ENCODE measurements around the gene ATP6V1G1.
A peak's percentile ranks its signal among the peaks of the same experiment; 100 is the strongest.
"Not testable (repeated sequence)": the region's sequence is repeated elsewhere in the genome, so short reads cannot be mapped to it uniquely, and the experiment has no call there.

The ATP6V1G1 gene, protein sequence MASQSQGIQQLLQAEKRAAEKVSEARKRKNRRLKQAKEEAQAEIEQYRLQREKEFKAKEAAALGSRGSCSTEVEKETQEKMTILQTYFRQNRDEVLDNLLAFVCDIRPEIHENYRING

DNA sequence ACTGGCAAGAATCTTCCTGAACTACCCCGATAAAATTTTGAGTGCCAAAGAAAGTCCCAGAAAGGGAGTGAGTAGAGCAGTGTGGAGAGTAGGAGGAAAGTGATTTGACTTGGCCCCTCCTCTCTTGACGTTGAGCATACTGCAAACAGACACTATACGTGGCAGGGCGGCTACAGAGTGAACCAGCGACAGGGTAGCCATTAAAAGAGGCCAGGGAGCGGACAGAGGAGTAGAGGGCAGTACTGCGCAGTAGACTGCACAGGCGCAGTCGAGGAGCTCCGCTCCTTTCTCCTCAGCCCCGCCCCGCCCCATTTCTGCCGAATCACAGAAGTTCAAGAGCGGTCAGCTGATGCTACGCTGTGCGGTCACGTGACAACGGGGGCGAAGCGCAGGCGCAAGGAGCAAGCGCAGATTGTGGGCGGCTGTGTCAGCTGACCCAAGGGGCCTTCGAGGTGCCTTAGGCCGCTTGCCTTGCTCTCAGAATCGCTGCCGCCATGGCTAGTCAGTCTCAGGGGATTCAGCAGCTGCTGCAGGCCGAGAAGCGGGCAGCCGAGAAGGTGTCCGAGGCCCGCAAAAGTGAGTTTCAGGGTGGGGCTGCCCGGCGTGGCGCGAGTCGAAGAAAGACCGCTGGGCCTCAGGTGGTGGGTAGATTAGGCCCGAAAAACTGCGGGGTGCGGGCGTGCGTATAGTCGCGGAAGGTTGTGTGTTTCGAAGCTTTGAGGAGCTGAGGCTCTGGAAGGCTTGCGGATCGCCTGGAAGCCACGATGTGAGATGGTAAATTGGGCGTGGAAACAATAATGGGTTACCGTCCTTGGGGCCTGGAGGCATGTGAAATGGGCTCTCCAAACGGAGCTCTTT is at the start of gene ATP6V1G1:
Gene ATP6V1G1, plus strand, starts transcription at position 425 of the 858 bp plus-strand sequence. Its CDS starts 70 bp downstream, at position 495.
- peak; percentile 86 for DNase-seq

DNA sequence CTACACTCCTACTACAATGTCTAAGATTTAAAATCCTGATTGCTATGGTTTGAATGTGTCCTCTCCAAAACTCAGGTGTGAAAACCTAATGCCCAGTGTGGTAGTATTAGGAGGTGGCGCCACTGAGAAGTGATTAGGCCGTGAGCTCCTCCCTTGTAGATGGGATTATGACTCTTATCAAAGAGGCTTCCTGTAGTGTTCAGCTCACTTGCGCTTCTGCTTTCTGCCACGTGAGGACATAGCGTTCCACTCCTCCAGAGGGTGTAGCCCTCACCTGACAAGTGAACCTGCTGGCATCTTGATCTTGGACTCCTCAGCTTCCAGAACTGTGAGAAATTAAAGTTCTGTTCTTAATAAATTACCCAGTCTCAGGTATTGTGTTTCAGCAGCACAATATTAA is 49.3 kb upstream of the ATP6V1G1 start:
- no peak for DNase-seq

DNA sequence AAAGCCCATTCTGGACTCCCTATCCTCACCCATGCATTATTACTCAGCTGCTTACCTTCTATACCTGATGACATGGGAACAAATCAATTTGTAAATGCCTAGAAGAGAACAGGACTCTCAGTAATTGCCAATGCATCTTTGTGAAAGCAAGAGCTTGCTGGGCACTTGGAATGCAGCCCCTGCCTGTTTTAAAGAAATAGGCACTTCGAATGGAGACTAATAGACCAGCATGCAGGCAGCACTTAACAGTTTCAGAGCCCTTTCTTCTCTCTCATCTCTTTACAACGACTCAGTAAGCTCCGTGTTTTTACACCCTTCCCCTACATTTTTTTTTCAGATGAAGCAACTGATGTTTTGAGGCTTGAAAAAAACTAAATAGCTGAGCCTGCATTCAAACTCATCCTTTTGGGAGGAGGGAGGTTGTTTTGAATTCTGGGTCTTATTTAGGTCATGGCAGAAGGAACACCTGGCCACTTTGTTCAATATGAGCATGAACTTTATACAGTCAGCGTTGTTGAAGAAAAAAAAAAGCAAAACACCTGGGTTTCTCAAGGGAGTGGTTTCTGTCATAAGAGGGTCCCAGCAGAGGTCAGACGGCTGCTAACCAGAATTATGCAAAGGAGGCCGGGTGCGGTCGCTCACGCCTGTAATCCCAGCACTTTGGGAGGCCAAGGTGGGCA is 47.7 kb upstream of the ATP6V1G1 start:
- no peak for DNase-seq

DNA sequence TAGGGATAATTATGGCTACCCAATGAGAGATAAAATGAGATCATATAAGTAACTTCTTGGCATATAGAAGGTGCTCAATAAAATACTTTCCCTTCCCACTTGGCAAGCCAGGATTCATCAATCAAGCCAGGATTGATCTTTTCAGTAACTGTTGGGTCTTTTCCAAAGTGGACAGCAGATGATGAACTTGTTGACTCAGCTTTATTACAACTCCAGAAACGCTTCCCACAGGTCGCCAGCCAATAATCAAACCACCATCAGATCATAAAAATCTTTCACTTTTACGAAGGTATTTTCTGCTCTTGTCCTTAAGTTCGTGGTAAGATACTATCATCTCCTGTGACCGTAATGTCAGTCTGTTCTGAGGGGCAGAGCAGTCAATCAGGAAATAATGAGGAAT is 42.5 kb upstream of the ATP6V1G1 start:
- DNase-seq, result no peak

DNA sequence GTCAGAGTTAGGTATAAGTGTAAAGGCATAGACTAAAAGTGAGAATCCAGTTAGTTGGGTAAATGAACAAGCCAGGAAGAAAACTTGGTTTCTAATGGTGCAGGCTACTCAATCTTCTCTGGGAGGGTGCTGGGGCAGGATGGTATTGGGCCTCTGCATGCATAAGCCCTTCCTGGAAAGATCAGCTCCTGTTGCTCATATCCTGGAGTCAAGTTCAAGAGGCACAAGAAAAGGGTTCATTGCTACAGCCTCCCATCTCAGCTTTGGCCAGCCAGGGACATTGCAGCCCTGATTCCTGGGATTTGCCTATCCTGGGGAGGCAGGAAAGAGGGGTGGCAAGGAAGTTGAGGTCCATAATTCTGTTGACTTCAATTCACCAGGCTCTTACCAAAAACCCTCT is 40.7 kb upstream of the ATP6V1G1 start:
- DNase-seq, result no peak

DNA sequence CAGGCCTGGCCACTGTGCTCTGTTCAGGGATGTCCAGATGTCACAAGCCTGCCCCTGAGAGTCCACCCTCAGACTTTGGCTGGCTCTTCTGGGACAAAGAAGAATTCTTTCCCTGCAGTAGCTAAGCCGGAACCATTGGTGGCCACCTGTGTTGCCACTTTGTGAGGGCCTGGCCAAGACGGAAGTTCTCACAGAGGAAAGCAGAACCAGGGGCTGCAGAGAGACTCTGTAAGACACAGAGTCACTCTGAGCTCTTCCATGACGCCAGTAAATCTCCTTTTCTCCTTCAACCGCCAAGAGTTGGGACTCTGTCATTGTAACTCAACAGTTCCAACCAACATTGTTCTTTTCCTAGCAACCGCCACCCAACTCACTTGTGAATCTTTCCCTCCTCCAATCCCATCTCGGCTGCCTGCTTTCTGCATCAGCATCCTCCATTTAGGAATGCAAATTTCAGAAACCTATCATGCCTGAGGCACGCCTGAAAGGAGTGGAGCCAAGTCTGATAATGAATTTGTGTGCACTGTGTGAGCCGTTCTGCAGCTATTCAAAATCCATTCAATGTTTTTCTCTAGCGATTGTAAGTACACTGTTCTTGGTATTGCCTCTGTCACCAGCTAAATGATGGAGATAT is 37.8 kb upstream of the ATP6V1G1 start:
- DNase-seq, result no peak

DNA sequence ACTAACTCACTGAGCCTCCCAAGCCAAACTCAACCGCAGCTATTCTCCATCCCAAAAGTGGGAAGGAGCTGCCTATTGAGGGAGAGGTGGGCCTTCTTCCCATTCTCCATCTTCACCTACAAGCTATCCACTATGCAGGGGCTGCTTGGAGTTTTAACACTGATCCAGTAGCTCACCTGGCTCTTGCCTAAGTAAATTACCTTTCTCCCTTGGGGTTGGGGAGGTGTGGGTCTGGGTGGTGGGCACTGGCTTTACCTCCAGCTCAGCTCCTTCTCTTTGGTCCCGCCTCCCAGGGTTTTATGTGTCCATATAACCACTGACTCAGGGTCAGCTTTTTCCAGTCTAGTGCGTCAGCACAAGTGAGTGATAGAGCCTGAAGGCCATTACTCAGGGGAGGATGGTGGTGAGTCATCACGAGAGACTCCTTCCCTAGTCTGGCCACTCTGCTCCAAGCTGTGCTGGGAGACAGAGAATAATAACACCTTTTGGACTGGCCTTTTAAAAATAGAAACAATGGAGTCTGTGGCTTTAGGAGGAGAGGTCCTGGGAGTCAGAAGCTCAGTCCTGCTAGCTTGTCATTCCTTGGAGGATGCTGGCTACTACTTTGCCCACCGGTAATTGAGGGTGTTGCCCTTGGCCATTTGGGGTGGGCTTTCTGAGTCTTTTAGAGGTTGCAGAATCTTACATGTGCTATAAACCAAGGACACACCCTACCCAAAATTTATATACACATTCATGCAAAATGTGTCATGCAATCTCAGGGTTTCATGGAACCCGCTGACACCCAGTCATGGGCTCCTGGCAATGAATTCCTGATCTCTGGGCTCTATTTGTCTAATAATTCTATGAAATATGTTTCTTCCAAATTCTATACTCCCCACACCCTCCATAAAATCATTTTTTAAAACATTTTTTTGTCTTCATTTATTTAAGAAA is 35.6 kb upstream of the ATP6V1G1 start:
- DNase-seq, result no peak

DNA sequence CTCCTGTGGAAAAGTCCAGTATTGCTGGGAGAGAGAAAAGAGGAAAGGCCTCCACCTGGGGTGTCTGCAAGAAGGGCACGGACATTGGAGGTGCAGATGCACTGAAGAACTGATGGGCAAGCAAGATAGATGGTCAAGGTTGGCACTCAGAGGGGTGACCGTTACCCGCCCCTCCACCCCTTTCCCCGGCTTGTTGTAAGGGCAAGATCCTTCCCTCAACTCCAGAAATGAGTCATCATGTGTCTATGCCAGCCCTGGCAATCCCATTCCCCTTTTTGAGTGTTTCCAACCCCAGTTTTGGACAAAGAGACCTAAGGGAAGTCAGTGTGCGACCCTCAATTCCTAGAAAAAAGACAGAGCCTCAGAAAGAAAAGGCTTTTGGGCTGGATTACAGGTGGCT is 34.9 kb upstream of the ATP6V1G1 start:
- no peak for DNase-seq

DNA sequence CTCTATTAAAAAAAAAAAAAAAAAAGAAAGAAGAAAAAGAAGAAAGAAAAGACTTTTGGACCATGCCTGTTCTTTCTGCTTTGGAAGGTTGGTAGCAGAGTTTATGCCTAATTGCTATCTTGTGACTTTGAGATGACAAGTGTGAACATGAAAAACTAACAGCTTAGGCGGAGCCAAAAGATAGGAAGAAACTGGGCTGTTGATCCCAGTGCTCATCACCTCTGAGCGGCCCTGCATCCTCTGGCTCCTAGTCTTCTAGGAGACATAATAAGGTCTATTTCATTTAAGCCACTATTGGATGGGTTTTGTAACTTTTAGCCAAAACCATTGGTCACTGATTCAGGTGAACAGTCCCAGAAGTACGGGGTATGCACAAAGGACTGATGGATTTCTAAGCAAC is 34.4 kb upstream of the ATP6V1G1 start:
- DNase-seq, result no peak

DNA sequence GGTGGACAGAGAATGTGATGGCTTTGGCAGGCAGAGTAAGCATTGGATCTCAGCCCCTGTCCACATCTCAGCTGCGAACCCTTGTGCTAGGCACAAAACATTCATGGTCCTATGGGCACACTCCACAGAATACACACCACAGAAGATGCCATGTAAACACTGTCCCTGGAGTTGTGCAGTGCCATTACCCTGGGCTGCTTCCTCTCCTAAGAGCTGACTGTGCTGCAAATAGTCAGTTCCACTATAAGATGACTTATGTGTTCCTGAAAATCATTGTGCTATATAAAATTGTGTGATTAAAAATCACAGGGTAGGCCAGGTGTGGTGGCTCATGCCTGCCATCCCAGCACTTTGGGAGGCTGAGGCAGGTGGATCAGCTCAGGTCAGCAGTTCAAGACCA is 31.9 kb upstream of the ATP6V1G1 start:
- DNase-seq, result no peak

DNA sequence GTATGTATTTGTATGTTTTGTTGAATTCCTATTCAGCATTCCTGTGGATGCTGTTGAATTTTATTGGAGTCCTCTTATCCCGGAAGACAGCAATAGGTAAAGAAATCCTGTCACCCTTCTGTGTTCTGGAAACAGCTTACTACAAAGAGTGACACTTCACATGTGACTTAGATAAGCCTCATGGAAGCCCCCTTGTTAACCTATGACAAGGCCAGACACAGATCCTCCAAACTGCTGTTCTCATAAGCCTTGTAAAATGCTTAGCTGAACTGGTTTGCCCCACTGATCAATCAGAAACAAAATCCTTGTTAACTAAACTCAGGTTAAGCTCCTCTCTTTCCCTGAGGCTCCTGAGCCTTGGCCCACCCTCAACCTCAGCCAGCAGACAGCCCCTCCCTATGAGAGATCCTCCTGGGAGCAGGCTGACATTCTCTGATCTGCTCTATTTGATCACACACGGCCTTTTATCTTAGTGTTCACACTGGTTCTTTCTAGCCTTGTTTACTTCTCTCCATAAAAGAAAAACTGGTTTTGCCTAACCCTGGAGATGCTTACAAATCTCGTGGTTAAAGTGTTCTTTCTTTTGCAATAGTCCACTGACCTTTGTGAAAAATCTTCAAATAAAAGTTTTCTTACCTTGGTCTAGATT is 29.4 kb upstream of the ATP6V1G1 start:
- no peak for DNase-seq

DNA sequence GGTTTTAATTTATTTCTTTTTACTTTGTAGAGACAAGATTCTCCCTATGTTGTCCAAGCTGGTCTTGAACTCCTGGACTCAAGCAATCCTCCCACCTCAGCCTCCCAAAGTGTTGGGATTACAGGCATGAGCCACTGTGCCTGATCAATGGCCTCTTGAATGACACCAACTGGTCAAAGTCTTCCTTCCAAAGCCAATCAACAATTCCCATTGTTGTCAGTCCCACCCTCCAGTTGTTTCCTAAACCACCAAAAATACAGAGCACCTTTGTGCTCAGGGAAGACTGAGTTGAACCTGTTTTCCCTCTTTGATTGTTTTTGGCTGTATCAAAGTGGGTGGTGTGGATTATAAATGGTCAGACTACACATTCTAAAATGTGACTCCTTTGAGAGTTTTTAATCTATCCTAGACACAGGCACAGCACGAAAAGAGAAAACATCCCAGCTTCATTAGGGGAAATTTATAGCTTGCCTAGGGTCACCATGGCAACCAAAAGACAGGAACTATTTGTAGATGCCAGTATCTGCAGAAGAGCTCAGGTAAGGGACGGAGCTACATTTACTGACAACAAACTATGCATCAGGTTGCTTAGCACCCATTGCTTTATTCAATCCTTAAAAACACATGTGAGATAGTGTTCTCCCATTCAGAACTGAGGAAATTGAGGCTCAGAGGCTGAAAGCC is 27.6 kb upstream of the ATP6V1G1 start:
- no peak for DNase-seq

DNA sequence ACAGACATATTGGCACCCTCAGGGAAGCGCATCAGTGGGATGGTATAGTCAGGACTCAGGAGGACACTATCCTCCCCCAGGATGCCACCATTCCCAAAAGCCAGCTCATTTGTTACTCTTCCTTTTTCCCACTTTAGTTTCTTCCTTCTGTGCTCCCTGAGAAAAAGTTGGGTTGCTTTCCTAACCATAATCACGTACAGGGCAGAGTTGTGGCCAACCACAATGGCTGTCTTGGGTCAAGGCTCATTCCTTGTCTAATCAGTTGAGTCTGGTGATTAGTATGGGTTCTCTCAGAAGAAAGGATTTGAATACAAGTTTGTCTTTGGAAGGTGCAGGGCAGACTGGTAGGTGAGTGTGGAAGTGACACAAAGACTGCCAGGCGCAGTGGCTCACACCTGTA is 26.6 kb upstream of the ATP6V1G1 start:
- DNase-seq, result no peak

DNA sequence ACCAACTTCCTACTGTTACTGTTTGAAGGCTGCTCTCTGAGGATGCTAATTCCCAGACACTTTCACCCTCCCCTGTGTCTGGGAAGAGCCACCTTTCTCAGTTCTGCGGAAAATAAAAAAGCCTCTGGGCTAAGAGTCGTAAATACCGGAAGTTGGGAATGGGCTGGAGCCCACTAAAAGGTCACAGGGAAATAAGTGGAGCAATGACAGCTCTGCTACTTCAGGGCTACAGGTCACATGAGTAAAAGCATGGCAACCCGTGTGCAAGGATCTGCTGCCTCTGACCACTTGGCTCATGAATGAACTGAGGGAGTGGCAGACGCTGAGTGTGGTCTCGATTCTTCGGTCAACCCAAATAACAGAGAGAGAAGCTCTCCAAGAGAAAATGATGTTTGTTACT is 25.8 kb upstream of the ATP6V1G1 start:
- DNase-seq, result no peak

DNA sequence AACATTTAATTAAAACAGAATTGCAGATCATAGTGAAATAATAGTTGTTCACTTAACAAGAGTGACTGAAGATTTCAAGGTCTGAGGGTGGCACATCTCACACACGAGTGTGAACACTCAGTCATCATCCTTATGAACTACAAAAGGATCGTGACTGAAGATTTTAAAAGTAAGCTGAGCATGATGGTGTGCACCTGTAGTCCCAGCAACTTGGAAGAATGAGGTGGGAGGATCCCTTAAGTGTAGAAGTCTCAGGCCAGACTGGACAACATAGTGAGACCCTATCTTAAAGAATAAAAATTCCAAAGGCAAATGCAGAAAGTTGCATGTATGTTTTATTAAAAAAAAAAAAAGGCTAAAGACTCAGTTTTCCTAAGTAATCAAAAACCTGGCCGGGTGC is 22.4 kb upstream of the ATP6V1G1 start:
- no peak for DNase-seq

DNA sequence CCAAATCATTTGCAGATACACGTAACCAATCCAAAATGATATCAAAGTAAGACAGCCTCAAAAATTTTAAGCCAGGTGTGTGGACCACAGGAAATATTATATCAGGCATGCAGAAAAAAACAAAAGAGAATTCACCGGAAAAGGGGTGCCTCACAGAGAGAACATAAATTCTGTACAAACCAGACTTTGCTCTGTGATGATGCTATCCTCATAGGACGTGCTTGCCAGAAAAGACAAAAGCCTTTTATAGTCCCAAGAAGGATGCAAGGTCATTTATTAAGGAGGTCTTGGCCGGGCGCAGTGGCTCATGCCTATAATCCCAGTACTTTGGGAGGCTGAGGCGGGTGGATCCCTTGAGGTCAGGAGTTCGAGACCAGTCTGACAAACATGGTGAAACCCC is 16.8 kb upstream of the ATP6V1G1 start:
- no peak for DNase-seq

DNA sequence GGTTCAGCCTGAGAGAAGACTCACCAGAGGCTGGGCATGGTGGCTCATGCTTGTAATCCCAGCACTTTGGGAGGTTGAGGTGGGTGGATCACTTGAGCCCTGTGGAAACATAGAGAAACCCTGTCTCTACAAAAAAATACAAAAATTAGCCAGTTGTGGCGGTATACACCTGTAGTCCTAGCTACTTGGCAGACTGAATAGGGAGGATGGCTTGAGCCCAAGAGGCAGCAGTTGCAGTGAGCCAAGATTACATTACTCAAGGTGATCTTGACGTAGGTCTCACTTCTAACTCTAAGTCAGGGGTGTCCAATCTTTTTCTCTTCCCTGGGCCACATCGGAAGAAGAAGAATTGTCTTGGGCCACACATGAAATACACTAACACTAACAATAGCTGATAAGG is 16.2 kb upstream of the ATP6V1G1 start:
- no peak for DNase-seq

DNA sequence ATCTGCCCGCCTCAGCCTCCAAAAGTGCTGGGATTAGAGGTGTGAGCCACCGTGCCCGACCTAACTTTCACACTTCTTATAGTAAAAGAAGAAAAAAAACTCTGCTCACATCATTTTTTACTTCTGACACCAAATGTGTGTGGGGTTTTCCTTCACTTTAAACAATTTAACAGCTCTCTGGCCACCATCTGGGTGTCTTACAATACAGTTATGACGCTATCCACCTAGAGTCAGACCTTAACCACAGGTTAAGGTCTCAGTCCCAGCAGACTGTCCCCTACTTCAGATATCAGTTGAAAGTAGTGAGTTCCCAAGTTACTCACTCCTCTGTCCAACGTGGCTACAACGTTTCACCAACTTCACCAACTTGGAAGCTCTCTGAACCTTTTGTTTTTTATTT is 15.4 kb upstream of the ATP6V1G1 start:
- DNase-seq, result no peak

DNA sequence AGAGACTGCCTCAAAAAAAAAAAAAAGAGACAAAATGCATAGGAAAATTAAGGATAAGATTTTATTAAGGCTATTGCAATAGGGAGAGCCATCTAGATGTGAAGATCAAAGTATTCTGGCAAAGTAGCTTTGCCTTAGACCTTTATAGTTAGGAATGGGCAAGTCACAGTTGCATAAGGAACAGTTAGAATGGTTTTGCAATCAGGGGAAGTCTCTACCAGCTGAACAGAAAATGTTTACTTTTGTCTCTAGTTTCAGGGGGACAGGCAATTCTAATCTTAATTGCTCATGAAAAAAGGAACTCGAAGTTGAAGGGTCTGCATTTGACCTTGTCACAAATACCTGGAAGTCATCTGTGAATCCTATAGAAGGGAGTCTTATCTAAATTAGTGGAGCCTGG is 13.1 kb upstream of the ATP6V1G1 start:
- DNase-seq, result no peak

DNA sequence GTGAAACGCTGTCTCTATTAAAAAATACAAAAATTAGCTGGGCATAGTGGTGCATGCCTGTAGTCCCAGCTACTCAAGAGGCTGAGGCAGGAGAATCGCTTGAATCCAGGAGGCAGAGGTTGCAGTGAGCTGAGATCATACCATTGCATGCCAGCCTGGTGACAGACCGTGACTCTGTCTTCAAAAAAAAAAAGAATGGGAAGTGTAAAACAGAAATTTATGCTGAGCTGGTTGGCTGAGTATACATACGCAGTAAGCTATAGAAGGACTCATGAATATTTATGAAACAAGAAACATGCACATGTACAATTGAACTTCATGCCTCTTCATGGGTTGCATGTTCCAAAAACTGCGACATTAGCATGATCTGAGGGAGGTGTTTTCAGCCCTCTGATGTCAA is 10.8 kb upstream of the ATP6V1G1 start:
- DNase-seq, result not testable (repeated sequence)

DNA sequence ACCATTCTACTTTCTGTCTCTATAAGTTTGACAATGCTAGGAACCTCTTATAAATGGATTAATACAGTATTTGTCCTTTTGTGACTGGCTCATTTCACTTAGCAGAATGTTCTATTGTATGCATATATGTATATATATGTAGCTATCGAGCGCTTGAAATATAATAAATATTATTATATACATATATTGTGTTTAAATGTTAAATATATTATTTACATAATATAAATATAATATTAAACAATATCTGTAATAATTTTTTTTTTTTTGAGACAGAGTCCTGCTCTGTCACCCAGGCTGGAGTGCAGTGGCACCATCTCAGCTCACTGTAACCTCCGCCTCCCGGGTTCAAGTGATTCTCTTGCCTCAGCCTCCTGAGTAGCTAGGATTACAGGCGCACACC is 9.4 kb upstream of the ATP6V1G1 start:
- not testable (repeated sequence) for DNase-seq

Data from GOT3 (cell line).